GM12865 (cell line): ENCODE measurements around the gene KRABD2.
A peak's percentile ranks its signal among the peaks of the same experiment; 100 is the strongest.
"Not testable (repeated sequence)": the region's sequence is repeated elsewhere in the genome, so short reads cannot be mapped to it uniquely, and the experiment has no call there.

ENCODE experiments used
- DNase-seq: peaks from one replicate; pipeline ENCODE4 v3.0.0; 2010; ENCODE audit warnings: low read depth
- H3K4me3 ChIP-seq: 2 replicates; pipeline ENCODE4 v1.5.1; 2011; ENCODE audit warnings: mild to moderate bottlenecking, low read depth, low read length, control low read depth
- CTCF ChIP-seq: IDR thresholded peaks from 2 replicates; pipeline ENCODE4 v1.5.1; 2011; ENCODE audit warnings: low read length, control low read depth, low read depth, inconsistent platforms; ENCODE audit not compliant: insufficient read depth; ENCODE audit errors: missing control alignments

KRABD2 gene

GRCh38 chr17:8383143-8383822, 6.8 kb upstream of the KRABD2 start, which contains the start of gene RPL26:
Gene RPL26, minus strand, starts transcription at chr17:8383193. Its CDS starts 883 bp downstream, at chr17:8382310.
- peak; percentile 78 for TF ChIP-seq CTCF
- H3K4me3 ChIP-seq, result peak within 1 kb of the TSS; percentile 90
- DNase-seq, result peak; percentile 98

- no peak for TF ChIP-seq CTCF
- DNase-seq, result no peak
- H3K4me3 ChIP-seq, result peak overlapping the region; percentile 90
These were observed 6.3 kb upstream of the KRABD2 start for GRCh38 chr17:8382880-8383142.

DNA sequence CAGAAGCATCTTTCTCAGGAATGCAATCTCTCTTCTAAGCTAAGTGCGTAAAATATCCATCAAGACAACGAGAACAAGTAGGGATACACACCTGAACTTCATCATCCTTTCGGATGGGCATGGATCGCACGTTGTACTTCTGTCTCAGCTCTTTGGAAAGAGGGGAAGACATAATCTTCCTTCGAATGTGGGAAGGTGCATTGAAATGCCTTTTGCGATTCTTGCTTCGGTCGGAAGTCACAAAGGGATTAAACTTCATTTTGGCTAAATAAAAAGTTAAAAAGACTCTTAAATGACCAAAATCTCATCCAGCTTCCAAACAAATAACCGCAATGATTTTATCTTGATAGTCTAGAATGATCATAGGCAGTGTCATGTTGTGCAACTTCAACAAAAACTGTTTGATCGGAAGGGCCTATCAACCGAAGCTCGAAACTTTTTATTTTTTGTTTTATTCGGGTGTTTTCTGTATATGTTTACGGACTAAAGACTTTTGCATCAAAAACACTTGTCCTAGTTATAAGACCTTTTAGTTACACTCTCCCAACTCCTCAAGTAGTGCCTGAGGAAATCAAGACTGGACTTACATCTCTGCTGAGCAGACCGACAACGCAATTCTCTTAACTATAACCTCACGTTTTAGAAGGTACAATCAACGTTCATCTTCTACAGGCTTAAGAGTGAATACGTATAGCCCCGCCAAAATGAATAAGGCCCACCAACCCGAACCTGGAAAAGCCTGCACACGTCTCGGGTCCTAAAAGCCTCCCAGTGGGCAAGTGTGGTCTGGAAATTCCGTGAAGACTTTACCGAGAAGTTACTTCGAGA, 5.8 kb upstream of the KRABD2 start:
- peak; percentile 31 for DNase-seq
- no peak for TF ChIP-seq CTCF

GRCh38 chr17:8380049-8380448, 3.5 kb upstream of the KRABD2 start:
- no peak for DNase-seq
- H3K4me3 ChIP-seq, result peak overlapping the region; percentile 90; the same call in 1 of the 2 replicates
- no peak for TF ChIP-seq CTCF

More for the DNA sequence above, 5.8 kb upstream of the KRABD2 start:
- peak overlapping the region; percentile 90 for H3K4me3 ChIP-seq

DNA sequence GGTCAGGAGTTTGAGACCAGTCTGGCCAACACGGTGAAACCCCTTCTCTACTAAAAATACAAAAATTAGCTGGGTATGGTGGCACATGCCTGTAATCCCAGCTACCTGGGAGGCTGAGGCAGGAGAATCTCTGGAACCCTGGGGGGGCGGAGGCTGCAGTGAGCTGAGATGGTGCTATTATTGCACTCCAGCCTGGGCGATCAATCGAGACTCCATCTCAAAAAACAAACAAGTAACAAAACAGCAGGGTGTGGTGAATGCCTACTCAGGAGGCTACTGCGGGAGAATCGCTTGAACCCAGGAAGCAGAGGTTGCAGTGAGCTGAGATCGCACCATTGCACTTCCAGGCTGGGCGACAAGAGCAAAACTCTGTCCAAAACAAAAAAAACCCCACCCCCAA, 1.6 kb upstream of the KRABD2 start:
- DNase-seq, H3K4me3 ChIP-seq: not testable (repeated sequence)

GRCh38 chr17:8377422-8377821, 918 bp upstream of the KRABD2 start:
- no peak for DNase-seq
- no peak overlapping the region for H3K4me3 ChIP-seq

More at GRCh38 chr17:8377422-8377821, 918 bp upstream of the KRABD2 start:
- TF ChIP-seq CTCF, result no peak
